HEK293 (cell line): ENCODE measurements around the gene PTHLH.
A peak's percentile ranks its signal among the peaks of the same experiment; 100 is the strongest.

Experiments used
- CTCF ChIA-PET: fragments of 350-600 bp; formaldehyde crosslinking; extraction: SDS; loops from one replicate; lab custom pipeline; 2021; ENCODE audit warnings: antibody characterized with exemption; lab: Yijun Ruan, JAX
- POLR2A ChIA-PET: fragments of 300-600 bp; formaldehyde crosslinking; extraction: SDS; loops from one replicate; lab custom pipeline; 2020; ENCODE audit warnings: antibody characterized with exemption, inconsistent platforms; lab: Yijun Ruan, JAX
- H3K27ac ChIP-seq: fragments of 200-500 bp; sonication (Bioruptor generic); 2 replicates; pipeline ENCODE4 v1.5.1; 2014; ENCODE audit warnings: low read depth, low read length, control low read depth, inconsistent platforms; ENCODE audit errors: extremely low read depth
- H3K36me3 ChIP-seq, 2 experiments: fragments of 200-500 bp in 1 of 2; sonication (Bioruptor generic) in 1 of 2; 1 replicate in 1 of 2; 2 replicates in 1 of 2; pipeline ENCODE4 v1.5.1; 2014 to 2017; ENCODE audit warnings: inconsistent platforms in 2 of 2, low read length in 2 of 2; ENCODE audit not compliant: control insufficient read depth in 2 of 2, insufficient read depth in 1 of 2
- H3K4me1 ChIP-seq: fragments of 200-500 bp; sonication (Bioruptor generic); 2 replicates; pipeline ENCODE4 v1.5.1; 2014; ENCODE audit warnings: mild to moderate bottlenecking, low read length, inconsistent platforms; ENCODE audit not compliant: control insufficient read depth, insufficient read depth
- H3K4me3 ChIP-seq: 2 replicates; pipeline ENCODE4 v1.5.1; 2011; ENCODE audit warnings: low read depth, mild to moderate bottlenecking, control low read depth, low read length, moderate library complexity
- H3K9me3 ChIP-seq: fragments of 200-500 bp; sonication (Bioruptor generic); 2 replicates; pipeline ENCODE4 v1.5.1; 2014; ENCODE audit warnings: low read depth, low read length, inconsistent platforms; ENCODE audit not compliant: control insufficient read depth, insufficient read depth
- FEZF1 ChIP-seq: fragments of 450-650 bp; formaldehyde crosslinking; IDR thresholded peaks from 2 replicates; pipeline ENCODE4 v1.5.1; 2016; ENCODE audit warnings: missing biosample characterization, missing genetic modification characterization
- ZNF10 ChIP-seq: fragments of 450-650 bp; formaldehyde crosslinking; IDR thresholded peaks from 2 replicates; pipeline ENCODE4 v1.5.1; 2017; ENCODE audit warnings: missing biosample characterization, missing genetic modification characterization
- ZNF19 ChIP-seq: fragments of 450-650 bp; formaldehyde crosslinking; IDR thresholded peaks from 2 replicates; pipeline ENCODE4; 2016; ENCODE audit warnings: missing biosample characterization, missing genetic modification characterization, low read depth
- ZNF214 ChIP-seq: fragments of 450-650 bp; formaldehyde crosslinking; IDR thresholded peaks from 2 replicates; pipeline ENCODE4 v1.5.1; 2017; ENCODE audit warnings: missing biosample characterization, mild to moderate bottlenecking, missing genetic modification characterization, borderline replicate concordance
- ZNF221 ChIP-seq: fragments of 450-650 bp; formaldehyde crosslinking; IDR thresholded peaks from 2 replicates; pipeline ENCODE4 v1.5.1; 2017; ENCODE audit warnings: missing biosample characterization, missing genetic modification characterization, borderline replicate concordance
- ZNF23 ChIP-seq: fragments of 450-650 bp; formaldehyde crosslinking; IDR thresholded peaks from 2 replicates; pipeline ENCODE4 v1.5.1; 2016; ENCODE audit warnings: missing biosample characterization, missing genetic modification characterization, borderline replicate concordance
- ZNF311 ChIP-seq: fragments of 450-650 bp; formaldehyde crosslinking; IDR thresholded peaks from 2 replicates; pipeline ENCODE4 v1.5.1; 2017; ENCODE audit warnings: missing biosample characterization, missing genetic modification characterization, borderline replicate concordance
- ZNF354C ChIP-seq: fragments of 450-650 bp; formaldehyde crosslinking; IDR thresholded peaks from 2 replicates; pipeline ENCODE4 v1.5.1; 2016; ENCODE audit warnings: missing biosample characterization, missing genetic modification characterization, low read depth, borderline replicate concordance
- ZNF416 ChIP-seq: fragments of 450-650 bp; formaldehyde crosslinking; IDR thresholded peaks from 2 replicates; pipeline ENCODE4 v1.5.1; 2016; ENCODE audit warnings: missing biosample characterization, missing genetic modification characterization
- ZNF596 ChIP-seq: fragments of 450-650 bp; IDR thresholded peaks from 2 replicates; pipeline ENCODE4 v1.5.0; 2018; ENCODE audit warnings: missing biosample characterization, mild to moderate bottlenecking, missing genetic modification characterization, moderate library complexity
- ZNF658 ChIP-seq: fragments of 450-650 bp; formaldehyde crosslinking; IDR thresholded peaks from 2 replicates; pipeline ENCODE4; 2016; ENCODE audit warnings: missing biosample characterization, missing genetic modification characterization
- ZNF791 ChIP-seq: fragments of 450-650 bp; formaldehyde crosslinking; IDR thresholded peaks from 2 replicates; pipeline ENCODE4 v1.5.1; 2016; ENCODE audit warnings: missing biosample characterization, missing genetic modification characterization
- ZNF843 ChIP-seq: fragments of 450-650 bp; formaldehyde crosslinking; IDR thresholded peaks from 2 replicates; pipeline ENCODE4 v1.5.1; 2016; ENCODE audit warnings: missing biosample characterization, missing genetic modification characterization
- TF ChIP-seq, protein P1 (sequence below): fragments of 450-650 bp; formaldehyde crosslinking; IDR thresholded peaks from 2 replicates; pipeline ENCODE4 v1.5.1; 2017; ENCODE audit warnings: missing biosample characterization, missing genetic modification characterization
- TF ChIP-seq, protein P2 (sequence below): fragments of 450-650 bp; formaldehyde crosslinking; IDR thresholded peaks from 2 replicates; pipeline ENCODE4 v1.5.1; 2016; ENCODE audit warnings: missing biosample characterization, missing genetic modification characterization
- TF ChIP-seq, protein P3 (sequence below): fragments of 450-650 bp; formaldehyde crosslinking; IDR thresholded peaks from 2 replicates; pipeline ENCODE4 v1.5.1; 2017; ENCODE audit warnings: missing biosample characterization, missing genetic modification characterization
- TF ChIP-seq, protein P4 (sequence below): fragments of 450-650 bp; formaldehyde crosslinking; IDR thresholded peaks from 2 replicates; pipeline ENCODE4 v1.5.1; 2016; ENCODE audit warnings: missing biosample characterization, missing genetic modification characterization
- TF ChIP-seq, protein P5 (sequence below): fragments of 450-650 bp; formaldehyde crosslinking; IDR thresholded peaks from 2 replicates; pipeline ENCODE4 v1.5.1; 2016; ENCODE audit warnings: missing biosample characterization, missing genetic modification characterization

Gene PTHLH

DNA sequence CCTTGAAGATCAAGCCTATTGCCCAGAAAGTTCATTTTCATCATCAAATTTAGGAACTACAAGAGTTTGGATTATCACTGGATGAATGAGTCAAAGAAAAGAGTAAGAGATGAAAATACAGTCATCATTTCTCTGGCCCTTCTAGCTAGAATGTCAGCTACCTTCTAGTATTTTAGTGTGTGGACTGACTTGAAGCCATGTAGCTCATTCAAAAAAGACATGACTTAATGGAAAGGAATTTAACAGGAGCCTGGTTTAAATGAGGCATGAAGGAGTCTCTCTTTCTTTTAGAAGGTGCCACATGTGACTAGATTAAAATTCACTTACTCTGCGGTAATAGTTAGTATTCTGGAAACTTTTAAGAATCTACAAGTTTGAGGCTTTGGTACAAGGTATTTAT is 7.1 kb downstream of the PTHLH start (continued):
- TF ChIP-seq ZNF843 (no peak), ZNF10 (no peak), ZNF214 (tag by site-specific recombination) (no peak), ZNF23 (tag by site-specific recombination) (no peak)
- TF ChIP-seq, protein P1, sequence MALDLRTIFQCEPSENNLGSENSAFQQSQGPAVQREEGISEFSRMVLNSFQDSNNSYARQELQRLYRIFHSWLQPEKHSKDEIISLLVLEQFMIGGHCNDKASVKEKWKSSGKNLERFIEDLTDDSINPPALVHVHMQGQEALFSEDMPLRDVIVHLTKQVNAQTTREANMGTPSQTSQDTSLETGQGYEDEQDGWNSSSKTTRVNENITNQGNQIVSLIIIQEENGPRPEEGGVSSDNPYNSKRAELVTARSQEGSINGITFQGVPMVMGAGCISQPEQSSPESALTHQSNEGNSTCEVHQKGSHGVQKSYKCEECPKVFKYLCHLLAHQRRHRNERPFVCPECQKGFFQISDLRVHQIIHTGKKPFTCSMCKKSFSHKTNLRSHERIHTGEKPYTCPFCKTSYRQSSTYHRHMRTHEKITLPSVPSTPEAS (tag by site-specific recombination) = no peak

DNA sequence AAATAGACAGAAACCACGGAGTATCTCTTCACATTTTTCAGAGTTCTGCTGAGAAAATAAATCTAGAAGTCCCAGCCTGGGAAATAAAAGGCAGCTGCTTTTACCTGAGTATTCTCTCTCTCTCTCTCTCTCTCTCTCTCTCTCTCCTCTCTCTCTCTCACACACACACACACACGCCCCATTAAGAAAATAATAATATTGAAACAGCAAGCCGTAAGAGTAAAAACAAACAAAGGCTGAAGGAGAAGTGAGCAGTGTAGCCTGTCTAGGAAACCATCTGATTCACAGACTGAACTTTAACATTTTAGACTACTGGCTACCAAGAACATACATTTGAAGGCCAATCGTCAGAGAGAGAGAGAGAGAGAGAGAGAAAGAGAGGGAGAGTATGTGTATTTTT is 8.4 kb downstream of the PTHLH start:
- ChIA-PET CTCF (interaction anchor here (0.7 kb wide), 1 partner anchor 260 kb away, joined by 3 read pairs; no protein-coding TSS in a partner anchor), POLR2A (no interaction called here)
- Histone ChIP-seq H3K4me3 (no peak overlapping the region), H3K4me1 (peaks cover 18% of the 10 kb centered on the region), H3K27ac (no peak overlapping the region), H3K36me3 (0 out of 3 replicates have a peak, but pooled peaks cover 0 to 5% of the 10 kb centered on the region in 2 experiments), H3K9me3 (no peaks in the 10 kb centered on the region)
- TF ChIP-seq ZNF596 = peak; percentile 58; the same call in 1 of the 2 replicates
- TF ChIP-seq, protein P2, sequence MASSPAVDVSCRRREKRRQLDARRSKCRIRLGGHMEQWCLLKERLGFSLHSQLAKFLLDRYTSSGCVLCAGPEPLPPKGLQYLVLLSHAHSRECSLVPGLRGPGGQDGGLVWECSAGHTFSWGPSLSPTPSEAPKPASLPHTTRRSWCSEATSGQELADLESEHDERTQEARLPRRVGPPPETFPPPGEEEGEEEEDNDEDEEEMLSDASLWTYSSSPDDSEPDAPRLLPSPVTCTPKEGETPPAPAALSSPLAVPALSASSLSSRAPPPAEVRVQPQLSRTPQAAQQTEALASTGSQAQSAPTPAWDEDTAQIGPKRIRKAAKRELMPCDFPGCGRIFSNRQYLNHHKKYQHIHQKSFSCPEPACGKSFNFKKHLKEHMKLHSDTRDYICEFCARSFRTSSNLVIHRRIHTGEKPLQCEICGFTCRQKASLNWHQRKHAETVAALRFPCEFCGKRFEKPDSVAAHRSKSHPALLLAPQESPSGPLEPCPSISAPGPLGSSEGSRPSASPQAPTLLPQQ (tag by site-specific recombination) = peak; percentile 64
- no peak for TF ChIP-seq ZNF791
- peak; percentile 66 for TF ChIP-seq FEZF1 (tag by site-specific recombination)
- TF ChIP-seq, protein P3, sequence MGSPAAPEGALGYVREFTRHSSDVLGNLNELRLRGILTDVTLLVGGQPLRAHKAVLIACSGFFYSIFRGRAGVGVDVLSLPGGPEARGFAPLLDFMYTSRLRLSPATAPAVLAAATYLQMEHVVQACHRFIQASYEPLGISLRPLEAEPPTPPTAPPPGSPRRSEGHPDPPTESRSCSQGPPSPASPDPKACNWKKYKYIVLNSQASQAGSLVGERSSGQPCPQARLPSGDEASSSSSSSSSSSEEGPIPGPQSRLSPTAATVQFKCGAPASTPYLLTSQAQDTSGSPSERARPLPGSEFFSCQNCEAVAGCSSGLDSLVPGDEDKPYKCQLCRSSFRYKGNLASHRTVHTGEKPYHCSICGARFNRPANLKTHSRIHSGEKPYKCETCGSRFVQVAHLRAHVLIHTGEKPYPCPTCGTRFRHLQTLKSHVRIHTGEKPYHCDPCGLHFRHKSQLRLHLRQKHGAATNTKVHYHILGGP = peak; percentile 60; the same call in 1 of the 2 replicates

DNA sequence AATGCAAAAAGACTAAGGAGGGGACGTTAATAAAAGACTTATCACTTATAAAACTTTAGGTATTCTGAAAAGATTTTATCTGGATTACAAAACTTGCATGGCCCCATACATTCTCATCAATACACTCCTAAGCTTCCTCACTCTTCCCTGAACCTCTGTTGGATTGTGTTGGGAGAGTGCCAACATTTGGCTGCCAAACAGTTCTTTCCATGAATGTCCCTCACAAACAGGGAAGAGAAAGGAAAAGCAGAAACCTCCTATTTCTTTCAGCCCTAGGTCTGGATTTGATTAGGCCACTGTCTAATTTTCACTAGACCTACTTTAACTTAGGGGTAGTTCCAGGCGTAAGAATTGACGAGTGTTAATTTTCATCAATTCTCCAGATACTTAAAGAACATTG is 11.7 kb downstream of the PTHLH start:
- ChIA-PET POLR2A (no interaction called here), CTCF (interaction anchor here (1.0 kb wide), 1 partner anchor 20 kb away, joined by 3 read pairs; no protein-coding TSS in a partner anchor)
- Histone ChIP-seq H3K27ac (no peak overlapping the region), H3K4me1 (no peaks in the 10 kb centered on the region), H3K4me3 (no peak overlapping the region), H3K9me3 (no peaks in the 10 kb centered on the region), H3K36me3 (0 out of 3 replicates have a peak, but pooled peaks cover 0 to 5% of the 10 kb centered on the region in 2 experiments)
- TF ChIP-seq, protein P4, sequence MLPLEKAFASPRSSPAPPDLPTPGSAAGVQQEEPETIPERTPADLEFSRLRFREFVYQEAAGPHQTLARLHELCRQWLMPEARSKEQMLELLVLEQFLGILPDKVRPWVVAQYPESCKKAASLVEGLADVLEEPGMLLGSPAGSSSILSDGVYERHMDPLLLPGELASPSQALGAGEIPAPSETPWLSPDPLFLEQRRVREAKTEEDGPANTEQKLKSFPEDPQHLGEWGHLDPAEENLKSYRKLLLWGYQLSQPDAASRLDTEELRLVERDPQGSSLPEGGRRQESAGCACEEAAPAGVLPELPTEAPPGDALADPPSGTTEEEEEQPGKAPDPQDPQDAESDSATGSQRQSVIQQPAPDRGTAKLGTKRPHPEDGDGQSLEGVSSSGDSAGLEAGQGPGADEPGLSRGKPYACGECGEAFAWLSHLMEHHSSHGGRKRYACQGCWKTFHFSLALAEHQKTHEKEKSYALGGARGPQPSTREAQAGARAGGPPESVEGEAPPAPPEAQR = no peak
- no peak for TF ChIP-seq ZNF658 (tag by site-specific recombination)
- no peak for TF ChIP-seq ZNF416 (tag by site-specific recombination)
- no peak for TF ChIP-seq ZNF19 (tag by site-specific recombination)
- no peak for TF ChIP-seq ZNF354C
- TF ChIP-seq, protein P5, sequence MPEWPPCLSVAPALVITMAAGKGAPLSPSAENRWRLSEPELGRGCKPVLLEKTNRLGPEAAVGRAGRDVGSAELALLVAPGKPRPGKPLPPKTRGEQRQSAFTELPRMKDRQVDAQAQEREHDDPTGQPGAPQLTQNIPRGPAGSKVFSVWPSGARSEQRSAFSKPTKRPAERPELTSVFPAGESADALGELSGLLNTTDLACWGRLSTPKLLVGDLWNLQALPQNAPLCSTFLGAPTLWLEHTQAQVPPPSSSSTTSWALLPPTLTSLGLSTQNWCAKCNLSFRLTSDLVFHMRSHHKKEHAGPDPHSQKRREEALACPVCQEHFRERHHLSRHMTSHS = no peak
- TF ChIP-seq ZNF311 (tag by site-specific recombination) = no peak
- no peak for TF ChIP-seq ZNF221 (tag by site-specific recombination)
